Glutamatergic neuron (in vitro differentiated cells): ENCODE data around the gene BTRC. TPM values are rescaled to one million over a fixed set of nuclear protein-coding genes. Genes with fewer than 3 reads are reported as not detected.
A peak's percentile ranks its signal among the peaks of the same experiment; 100 is the strongest.

Experiments used
- DNase-seq: peaks from one replicate; pipeline ENCODE4 v3.0.0; 2022
- H3K27ac Mint-ChIP-seq: one replicate; pipeline ENCODE4 v1.8.0; 2020; ENCODE audit warnings: mild to moderate bottlenecking, mixed read lengths, inconsistent platforms; ENCODE audit not compliant: unreplicated experiment
- H3K27me3 Mint-ChIP-seq: one replicate; pipeline ENCODE4 v1.8.0; 2020; ENCODE audit warnings: mild to moderate bottlenecking, moderate library complexity, mixed read lengths, inconsistent platforms; ENCODE audit not compliant: unreplicated experiment
- H3K36me3 Mint-ChIP-seq: one replicate; pipeline ENCODE4 v1.8.0; 2020; ENCODE audit warnings: mild to moderate bottlenecking, mixed read lengths, inconsistent platforms; ENCODE audit not compliant: unreplicated experiment
- H3K4me1 Mint-ChIP-seq: one replicate; pipeline ENCODE4 v1.8.0; 2020; ENCODE audit warnings: mild to moderate bottlenecking, low read depth, mixed read lengths, inconsistent platforms; ENCODE audit not compliant: unreplicated experiment
- H3K4me3 Mint-ChIP-seq: one replicate; pipeline ENCODE4 v1.8.0; 2020; ENCODE audit warnings: mild to moderate bottlenecking, mixed read lengths, inconsistent platforms; ENCODE audit not compliant: unreplicated experiment
- H3K9me3 Mint-ChIP-seq: one replicate; pipeline ENCODE4 v1.8.0; 2020; ENCODE audit warnings: mild to moderate bottlenecking, moderate library complexity, mixed read lengths, inconsistent platforms; ENCODE audit not compliant: unreplicated experiment
- CTCF ChIP-seq: fragments of 200-600 bp; sonication (generic); IDR thresholded peaks from one replicate; pipeline ENCODE4 v1.5.0; 2021; ENCODE audit not compliant: partially characterized antibody, unreplicated experiment
- total RNA-seq: library from RNA; stranded (reverse); fragmentation: NEBNext Ultra II Directional; extraction: Animal tissue kit (Norgen Biotek cat#: 25700); gene quantifications from one replicate; pipeline ENCODE4 v1.2.1, GENCODE V29; 2021; ENCODE audit not compliant: unreplicated experiment

BTRC gene
- total RNA-seq, 1 donor from 2014 or later = 28.9 TPM

GRCh38 chr10:101577121-101577871, 223.3 kb downstream of the BTRC start:
- Mint-ChIP-seq H3K36me3 (peaks cover 3% of the 10 kb centered on the region), H3K4me1 (peaks cover 7% of the 10 kb centered on the region), H3K27me3 (no peaks in the 10 kb centered on the region), H3K27ac (no peak overlapping the region), H3K9me3 (peaks cover 2% of the 10 kb centered on the region), H3K4me3 (no peak overlapping the region)
- no peak for DNase-seq
- TF ChIP-seq CTCF = no peak

- H3K27me3 Mint-ChIP-seq = no peaks in the 10 kb centered on the region
- peak overlapping the region; percentile 6 for H3K4me3 Mint-ChIP-seq
- DNase-seq = no peak
- H3K9me3 Mint-ChIP-seq = peaks cover 2% of the 10 kb centered on the region
- no peak overlapping the region for H3K27ac Mint-ChIP-seq
- H3K36me3 Mint-ChIP-seq = no peaks in the 10 kb centered on the region
- H3K4me1 Mint-ChIP-seq = peaks cover 7% of the 10 kb centered on the region
- no peak for TF ChIP-seq CTCF
Observed at GRCh38 chr10:101578192-101578591, 224.2 kb downstream of the BTRC start.

- H3K36me3 Mint-ChIP-seq = no peaks in the 10 kb centered on the region
- no peak for TF ChIP-seq CTCF
- H3K4me3 Mint-ChIP-seq = no peak overlapping the region
Observed at GRCh38 chr10:101578803-101579515, 225.0 kb downstream of the BTRC start.

GRCh38 chr10:101579516-101579870, 225.5 kb downstream of the BTRC start:
- Mint-ChIP-seq H3K4me1 (peaks cover 6% of the 10 kb centered on the region), H3K9me3 (peaks cover 2% of the 10 kb centered on the region), H3K36me3 (no peaks in the 10 kb centered on the region), H3K27me3 (no peaks in the 10 kb centered on the region), H3K27ac (no peak overlapping the region), H3K4me3 (no peak overlapping the region)
- TF ChIP-seq CTCF = no peak
- no peak for DNase-seq

More at GRCh38 chr10:101578803-101579515, 225.0 kb downstream of the BTRC start:
- Mint-ChIP-seq H3K9me3 (peaks cover 2% of the 10 kb centered on the region), H3K4me1 (peaks cover 7% of the 10 kb centered on the region), H3K27ac (no peak overlapping the region), H3K27me3 (no peaks in the 10 kb centered on the region)
- DNase-seq = no peak
